Measurements from ENCODE around the gene CDC34. TPM values are rescaled to one million over a fixed set of nuclear protein-coding genes. Genes with fewer than 3 reads are reported as not detected.

The CDC34 gene
- total and polyA plus RNA-seq, 4 donors, result 19.2 to 83.8 (median 41.7) TPM

- DNase-seq (ENCODE audit: low spot score), result peak; percentile 69
- no peaks in the 10 kb centered on the region for H3K36me3 ChIP-seq (ENCODE audit: control insufficient read depth in 4 of 4, insufficient read depth in 3 of 4, low read depth in 1 of 4, low read length in 3 of 4)
- H3K4me3 ChIP-seq (ENCODE audit: low read depth in 1 of 3, low read length in 3 of 3), result peak overlapping the region; percentile 52 to 71 (median 63)
- TF ChIP-seq TAF1 (conservative IDR thresholded peaks at IDR 0.05) (no peak), ZBTB33 (IDR thresholded peaks at IDR 0.05) (no peak), GABPA (IDR thresholded peaks at IDR 0.05 in 1 of 2, conservative IDR thresholded peaks at IDR 0.05 in 1 of 2) (no peak), REST (IDR thresholded peaks at IDR 0.05) (no peak), JUND (IDR thresholded peaks at IDR 0.05) (no peak), RXRA (IDR thresholded peaks at IDR 0.05) (no peak), NR2F2 (IDR thresholded peaks at IDR 0.05) (no peak), FOXA2 (IDR thresholded peaks at IDR 0.05) (no peak), FOXA1 (IDR thresholded peaks at IDR 0.05) (no peak), EGR1 (IDR thresholded peaks at IDR 0.05; ENCODE audit: low read depth in 2 of 2) (no peak), MAX (IDR thresholded peaks at IDR 0.05) (no peak), CTCF (IDR thresholded peaks at IDR 0.05; ENCODE audit: low read depth, low read length, missing input control) (no peak), YY1 (IDR thresholded peaks at IDR 0.05) (no peak), HNF4A (conservative IDR thresholded peaks at IDR 0.05) (no peak), HNF4G (IDR thresholded peaks at IDR 0.05) (no peak), SP1 (IDR thresholded peaks at IDR 0.05) (no peak), RAD21 (IDR thresholded peaks at IDR 0.05) (no peak), ATF3 (IDR thresholded peaks at IDR 0.05) (no peak)
- H3K4me1 ChIP-seq (ENCODE audit: control insufficient read depth in 4 of 4, insufficient read depth in 4 of 4, low read length in 3 of 4), result peaks cover 21 to 35% (median 30%) of the 10 kb centered on the region in 4 donors
- peak overlapping the region in 1 of 2 donors; percentile 74 for H3K9ac ChIP-seq (ENCODE audit: low read depth in 1 of 2, low read length in 2 of 2)
- H3K27me3 ChIP-seq (ENCODE audit: control insufficient read depth in 4 of 4, insufficient read depth in 4 of 4, low read length in 3 of 4), result no peaks in the 10 kb centered on the region
- H3K27ac ChIP-seq (ENCODE audit: low read depth in 1 of 2, low read length in 2 of 2), result peak overlapping the region; percentile 78 to 84
- WGBS, result 5% methylated on average over 45 of the region's 45 CpGs
- H3K9me3 ChIP-seq (ENCODE audit: control insufficient read depth in 4 of 4, low read length in 3 of 4), result no peaks in the 10 kb centered on the region
Measured at GRCh38 chr19:570937-571565, 39.5 kb downstream of the CDC34 start.

Data from liver (tissue), 9 donors.